Measurements from ENCODE around the gene PCDHA1. TPM values are rescaled to one million over a fixed set of nuclear protein-coding genes. Genes with fewer than 3 reads are reported as not detected.

Gene PCDHA1
- total RNA-seq, 1 donor from 2014 or later = 0.14 TPM

GRCh38 chr5:140925806-140926442 lies 140.0 kb downstream of the PCDHA1 start, which contains the start of gene PCDHAC1:
TSS of gene PCDHAC1 (plus strand) at chr5:140926299. CDS start at chr5:140926893, 594 bp downstream.

GRCh38 chr5:140966293-140967225 lies 180.6 kb downstream of the PCDHA1 start, which contains the start of gene PCDHAC2:
TSS of gene PCDHAC2 (plus strand) at chr5:140966476. CDS start at chr5:140966767, 291 bp downstream.

GRCh38 chr5:141050622-141051520 lies 264.9 kb downstream of the PCDHA1 start, which contains the start of gene PCDHB1:
TSS of gene PCDHB1 (plus strand) at chr5:141051374. CDS start at chr5:141051471, 97 bp downstream.

Other genes starting within 250 kb of the PCDHA1 start
- gene EIF4EBP3, start 238.5 kb upstream of the PCDHA1 start, total RNA-seq = 6.0 and 6.3 TPM in 2 replicates
- gene SRA1, start 228.7 kb upstream of the PCDHA1 start, total RNA-seq = 31.1 and 38.7 TPM in 2 replicates
- gene APBB3, start 221.5 kb upstream of the PCDHA1 start, total RNA-seq = 7.4 and 8.0 TPM in 2 replicates
- 40.3 and 45.9 TPM in 2 replicates for gene SLC35A4, start 221.3 kb upstream of the PCDHA1 start, total RNA-seq
- gene CD14, start 153.0 kb upstream of the PCDHA1 start, total RNA-seq = 0.35 TPM in 1 of 2 replicates, not detected in the other
- 20.9 and 39.2 TPM in 2 replicates for gene TMCO6, start 146.7 kb upstream of the PCDHA1 start, total RNA-seq
- gene NDUFA2, start 138.5 kb upstream of the PCDHA1 start, total RNA-seq = 64.0 and 70.0 TPM in 2 replicates
- 74.9 and 77.6 TPM in 2 replicates for gene IK, start 138.3 kb upstream of the PCDHA1 start, total RNA-seq
- 12.9 and 19.2 TPM in 2 replicates for gene WDR55, start 121.2 kb upstream of the PCDHA1 start, total RNA-seq
- gene DND1, start 112.6 kb upstream of the PCDHA1 start, total RNA-seq = 0.28 and 0.35 TPM in 2 replicates
- 83.6 TPM in 2 replicates for gene HARS1, start 94.8 kb upstream of the PCDHA1 start, total RNA-seq
- 33.1 and 35.0 TPM in 2 replicates for gene HARS2, start 94.7 kb upstream of the PCDHA1 start, total RNA-seq
- 33.2 and 34.5 TPM in 2 replicates for gene ZMAT2, start 85.7 kb upstream of the PCDHA1 start, total RNA-seq
- not detected in 2 replicates for gene PCDHA2, start 8.7 kb downstream of the PCDHA1 start, total RNA-seq
- not detected in 2 replicates for gene PCDHA3, start 14.9 kb downstream of the PCDHA1 start, total RNA-seq
- gene PCDHA4, start 20.9 kb downstream of the PCDHA1 start, total RNA-seq = 0.23 and 0.42 TPM in 2 replicates
- not detected in 2 replicates for gene PCDHA5, start 35.5 kb downstream of the PCDHA1 start, total RNA-seq
- gene PCDHA6, start 41.8 kb downstream of the PCDHA1 start, total RNA-seq = not detected in 2 replicates
- not detected in 2 replicates for gene PCDHA7, start 48.1 kb downstream of the PCDHA1 start, total RNA-seq
- gene PCDHA8, start 55.0 kb downstream of the PCDHA1 start, total RNA-seq = not detected in 2 replicates
- not detected in 2 replicates for gene PCDHA9, start 62.2 kb downstream of the PCDHA1 start, total RNA-seq
- not detected in 2 replicates for gene PCDHA10, start 69.8 kb downstream of the PCDHA1 start, total RNA-seq
- gene PCDHA11, start 82.8 kb downstream of the PCDHA1 start, total RNA-seq = not detected in 2 replicates
- not detected in 2 replicates for gene PCDHA12, start 89.2 kb downstream of the PCDHA1 start, total RNA-seq
- gene PCDHA13, start 96.0 kb downstream of the PCDHA1 start, total RNA-seq = not detected in 2 replicates
- 0.07 TPM in 1 of 2 replicates, not detected in the other for gene PCDHAC1, start 140.2 kb downstream of the PCDHA1 start, total RNA-seq
- gene PCDHAC2, start 180.3 kb downstream of the PCDHA1 start, total RNA-seq = 0.42 and 1.1 TPM in 2 replicates

Data from airway epithelial cell (primary cell).